T-helper 17 cell (primary cell): Measurements from ENCODE around the gene PARS2. TPM values are rescaled to one million over a fixed set of nuclear protein-coding genes. Genes with fewer than 3 reads are reported as not detected.

Source experiments
- ATAC-seq: fragments of 150-1000 bp; cut with Tn5 transposase; 2 replicates; pipeline ENCODE4 v1.10.0; 2021; ENCODE audit warnings: mild to moderate bottlenecking, moderate library complexity
- DNase-seq, 3 donors: peaks; one replicate each; pipeline versions ENCODE4 v3.0.0 to v3.0.0-alpha.2; 2020 to 2021
- H3K9me3 ChIP-seq: one replicate; pipeline ENCODE4 v1.7.0; 2013; ENCODE audit warnings: low read length, mild to moderate bottlenecking; ENCODE audit not compliant: control insufficient read depth, poor library complexity, severe bottlenecking
- H3K27ac Mint-ChIP-seq: one replicate; pipeline ENCODE4 v1.8.0; 2022; ENCODE audit warnings: mild to moderate bottlenecking, moderate library complexity, mixed read lengths
- H3K27me3 Mint-ChIP-seq: one replicate; pipeline ENCODE4 v1.8.0; 2022; ENCODE audit warnings: mixed read lengths
- H3K36me3 Mint-ChIP-seq: one replicate; pipeline ENCODE4 v1.8.0; 2022; ENCODE audit warnings: low read depth, mixed read lengths
- H3K4me1 Mint-ChIP-seq: one replicate; pipeline ENCODE4 v1.8.0; 2022; ENCODE audit warnings: mild to moderate bottlenecking, mixed read lengths
- H3K4me3 Mint-ChIP-seq: one replicate; pipeline ENCODE4 v1.8.0; 2022; ENCODE audit warnings: mild to moderate bottlenecking, moderate library complexity, mixed read lengths
- total RNA-seq, 4 donors: library from RNA in 2 of 4; stranded (reverse) in 2 of 4; gene quantifications; one replicate each; pipeline ENCODE4 v1.2.3 and lab custom pipeline; 2022 to 2026

PARS2 gene
- total RNA-seq (under 1 TPM; 0.37 to 0.80 TPM), total RNA-seq (lab: John Stamatoyannopoulos, UW) (1.9 to 6.6 reads per million in 2 donors)

DNA sequence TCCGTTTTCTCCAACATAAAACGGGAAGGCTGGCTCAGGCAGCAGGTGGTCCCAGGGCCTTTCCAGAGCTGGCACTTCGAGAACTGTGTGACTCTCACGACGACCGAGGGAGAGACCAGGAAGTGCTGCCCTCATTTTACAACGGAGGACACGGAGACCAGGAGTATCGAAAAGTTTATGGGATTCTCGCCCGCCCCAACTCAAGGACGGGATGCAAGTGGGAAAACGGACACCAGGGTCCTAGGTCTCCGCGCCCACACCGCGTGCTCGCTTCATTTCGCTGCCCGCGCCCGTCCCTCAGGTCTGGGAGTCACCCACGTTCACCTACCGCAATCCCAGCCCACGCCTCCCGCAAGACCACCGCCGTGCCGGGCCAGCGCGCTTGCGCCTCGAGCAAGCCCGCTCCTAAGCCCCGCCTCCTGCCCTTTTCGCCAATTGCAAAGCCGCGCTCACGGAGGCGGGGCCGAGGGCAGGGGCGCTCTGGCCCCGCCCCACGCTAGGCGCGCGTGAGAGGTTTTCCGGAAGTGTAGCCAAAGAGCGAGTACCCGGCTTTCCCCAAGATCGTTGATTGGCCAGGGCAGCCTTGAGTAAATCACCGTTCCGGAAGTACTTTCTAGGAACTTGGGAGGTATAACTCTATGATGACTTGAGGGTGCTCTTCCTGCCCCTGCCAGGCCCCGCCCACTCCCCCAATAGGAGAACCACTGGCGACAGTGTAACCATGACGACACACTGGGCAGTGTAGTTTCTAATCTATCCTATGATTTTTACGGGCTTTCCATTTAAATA lies at the start of gene PARS2:
PARS2 (minus strand) TSS at position 391 of the 789 bp plus-strand sequence. CDS start 5,362 bp downstream, outside the sequence.
- no peaks in the 10 kb centered on the region for H3K9me3 ChIP-seq
- Mint-ChIP-seq H3K36me3 (peaks cover 2% of the 10 kb centered on the region), H3K27me3 (no peaks in the 10 kb centered on the region), H3K4me1 (peaks cover 17% of the 10 kb centered on the region), H3K27ac (peak within 1 kb of the TSS; percentile 93), H3K4me3 (peak within 1 kb of the TSS; percentile 97)
- peak; percentile 90 to 97 (median 96) for DNase-seq
- peak; percentile 97 for ATAC-seq

DNA sequence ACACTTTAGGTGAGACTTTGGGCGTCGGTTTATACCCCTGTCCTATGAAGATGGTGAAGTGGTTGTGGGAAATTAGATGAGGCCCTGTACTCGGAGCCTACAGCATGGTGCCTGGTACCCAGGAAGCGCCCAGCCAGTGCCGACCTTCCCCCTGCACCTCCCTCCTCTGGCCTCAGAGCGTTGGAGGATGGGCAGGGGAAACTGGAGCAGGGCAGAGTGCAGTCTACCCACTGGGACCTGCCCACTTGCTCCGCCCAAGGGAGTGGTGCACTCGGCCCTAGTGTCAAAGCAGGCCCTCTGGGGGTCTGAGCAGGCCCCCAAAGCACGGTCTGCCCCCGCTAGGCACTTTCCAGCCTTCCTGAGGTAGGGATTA lies 49.8 kb upstream of the PARS2 start:
- no peak overlapping the region for H3K4me3 Mint-ChIP-seq
- H3K27me3 Mint-ChIP-seq, result peaks cover 6% of the 10 kb centered on the region
- peaks cover 16% of the 10 kb centered on the region for H3K4me1 Mint-ChIP-seq

DNA sequence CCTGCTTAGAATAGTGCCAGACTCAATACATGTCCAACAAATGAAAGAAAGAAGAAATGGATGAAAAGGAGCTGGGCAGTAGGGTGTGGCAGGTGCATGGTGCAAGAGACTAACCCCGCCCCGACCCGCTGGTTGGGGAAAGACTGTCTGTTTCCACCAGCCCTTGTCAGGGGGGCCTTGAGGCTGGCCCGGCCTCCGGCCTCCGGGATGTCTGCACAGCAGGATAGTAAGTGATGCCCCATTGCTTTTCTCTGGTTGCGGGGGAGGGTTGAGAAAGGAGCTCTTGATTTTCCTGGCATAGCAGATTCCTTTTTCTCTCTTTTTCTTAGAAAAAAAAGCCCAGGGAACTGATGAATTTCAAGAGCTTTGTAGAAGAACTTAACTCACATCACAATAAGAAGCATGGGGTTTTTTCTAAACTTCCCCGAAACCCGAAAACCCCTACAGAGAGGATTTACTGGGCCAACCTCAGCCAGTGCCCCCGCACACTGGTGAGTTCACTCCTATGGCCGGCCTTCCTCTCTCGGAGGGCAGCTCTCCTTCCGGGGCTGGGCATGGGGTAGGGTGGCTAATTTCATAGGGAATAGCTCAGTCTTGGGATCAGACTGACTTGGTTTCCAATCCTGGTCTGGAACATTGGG lies 49.3 kb upstream of the PARS2 start:
- Mint-ChIP-seq H3K36me3 (no peaks in the 10 kb centered on the region), H3K4me1 (peaks cover 14% of the 10 kb centered on the region), H3K27me3 (peaks cover 6% of the 10 kb centered on the region), H3K4me3 (no peak overlapping the region), H3K27ac (no peak overlapping the region)
- H3K9me3 ChIP-seq, result no peaks in the 10 kb centered on the region
- ATAC-seq, result no peak
- DNase-seq, result no peak

More for the DNA sequence above, 49.8 kb upstream of the PARS2 start:
- no peaks in the 10 kb centered on the region for H3K36me3 Mint-ChIP-seq
- no peak for ATAC-seq
- no peak overlapping the region for H3K27ac Mint-ChIP-seq
- H3K9me3 ChIP-seq, result no peaks in the 10 kb centered on the region
- DNase-seq, result no peak

DNA sequence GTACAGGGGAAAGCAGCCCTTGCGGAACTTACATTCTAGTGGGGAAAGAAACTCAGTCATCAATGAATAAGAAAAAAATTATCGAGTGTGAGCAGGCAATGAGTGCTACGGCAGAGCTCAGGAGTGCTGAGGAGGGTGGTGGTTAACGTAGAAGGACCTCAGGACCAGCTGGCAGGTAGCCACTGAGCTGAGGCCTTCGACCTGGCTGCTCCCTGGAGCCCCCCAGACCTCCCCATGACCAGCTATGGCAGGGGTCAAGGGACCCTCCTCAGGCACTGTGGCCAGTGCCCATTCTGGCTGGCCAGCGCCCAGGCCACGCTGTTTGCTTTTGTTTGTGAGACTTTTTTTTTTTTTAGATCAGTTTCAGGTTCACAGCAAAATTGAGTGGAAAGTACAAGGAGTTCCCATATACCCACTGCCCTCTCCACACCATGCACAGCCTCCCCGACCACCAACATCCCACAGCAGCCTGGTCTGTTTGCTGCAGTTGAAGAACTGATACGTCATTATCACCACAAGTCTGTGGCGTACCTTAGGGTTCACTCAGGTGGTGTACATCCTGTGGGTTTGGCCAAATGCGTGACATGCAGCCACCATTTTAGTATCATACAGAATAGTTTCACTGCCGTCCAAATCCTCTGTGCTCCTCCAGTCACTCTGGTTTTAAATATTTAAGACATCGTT lies 48.6 kb upstream of the PARS2 start:
- Mint-ChIP-seq H3K27me3 (peaks cover 6% of the 10 kb centered on the region), H3K4me1 (peaks cover 11% of the 10 kb centered on the region), H3K27ac (peak overlapping the region; percentile 54), H3K4me3 (no peak overlapping the region), H3K36me3 (no peaks in the 10 kb centered on the region)
- H3K9me3 ChIP-seq, result no peaks in the 10 kb centered on the region
- ATAC-seq, result peak; percentile 39
- no peak for DNase-seq

DNA sequence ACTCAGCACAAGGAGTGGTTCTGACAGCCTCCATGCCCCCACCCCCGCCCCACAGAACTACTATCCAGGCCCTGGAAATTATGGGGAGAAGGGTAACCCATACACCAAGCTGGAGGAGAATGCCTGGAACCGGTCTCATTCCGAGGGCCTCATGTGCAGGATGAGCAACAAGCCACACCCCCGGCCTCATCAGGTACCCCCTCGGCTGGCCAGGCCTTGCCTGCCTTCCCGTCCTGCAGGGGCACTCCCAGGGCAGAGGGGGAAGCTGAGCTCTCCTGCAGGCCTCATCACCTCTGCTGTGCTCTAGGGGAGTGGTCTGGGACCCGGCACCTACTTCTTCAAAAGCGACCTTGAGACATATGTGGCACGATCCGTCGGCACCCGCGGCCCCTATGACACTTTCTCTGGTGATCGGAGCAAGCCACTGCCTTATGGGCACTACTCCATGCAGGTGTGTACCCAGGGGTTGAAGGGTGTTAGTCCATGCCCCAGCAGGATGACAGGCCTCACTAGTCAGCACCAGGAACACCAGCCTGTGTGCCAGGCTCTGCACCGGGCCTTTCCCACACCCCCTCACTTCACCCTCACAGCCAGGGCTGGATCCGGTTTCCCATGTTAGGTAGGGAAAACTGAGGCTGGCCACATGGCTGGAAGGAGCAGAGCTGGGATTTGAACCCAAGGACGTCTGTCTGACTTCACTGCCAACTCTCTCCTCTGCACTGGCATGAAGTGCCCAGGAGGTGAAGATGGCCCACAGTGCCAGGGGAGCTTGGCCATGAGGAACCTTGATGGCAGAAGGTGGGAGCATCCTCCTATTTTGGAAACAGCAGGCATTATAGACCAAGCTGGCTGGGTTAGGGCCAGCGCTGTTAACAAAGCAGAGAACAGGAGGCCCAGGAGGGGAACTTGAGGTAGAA lies 47.7 kb upstream of the PARS2 start:
- DNase-seq (no peak), ATAC-seq (no peak)
- H3K27ac Mint-ChIP-seq, result peak overlapping the region; percentile 54
- no peaks in the 10 kb centered on the region for H3K36me3 Mint-ChIP-seq
- H3K9me3 ChIP-seq, result no peaks in the 10 kb centered on the region
- H3K4me1 Mint-ChIP-seq, result peaks cover 9% of the 10 kb centered on the region
- H3K27me3 Mint-ChIP-seq, result peaks cover 6% of the 10 kb centered on the region
- no peak overlapping the region for H3K4me3 Mint-ChIP-seq

DNA sequence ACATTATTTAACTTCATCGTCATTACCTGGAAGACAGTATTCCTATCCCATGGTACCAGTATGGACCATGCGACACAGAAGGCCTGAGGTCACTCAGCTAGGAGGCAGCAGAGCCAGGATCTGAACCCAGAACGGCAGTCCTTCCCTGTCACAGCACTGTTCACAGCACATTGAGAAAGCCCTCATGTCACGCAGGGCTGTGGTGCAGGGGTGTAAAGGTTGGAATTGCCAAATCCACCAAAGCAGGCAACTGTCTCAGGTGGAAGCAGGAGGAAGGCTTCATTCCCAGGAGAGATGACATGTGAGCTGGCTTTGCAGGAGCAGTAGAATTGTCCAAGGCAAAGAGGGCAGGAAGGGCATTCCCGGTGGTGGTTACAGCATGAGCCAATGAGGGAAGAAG lies 46.7 kb upstream of the PARS2 start:
- H3K4me1 Mint-ChIP-seq, result peaks cover 9% of the 10 kb centered on the region
- H3K27ac Mint-ChIP-seq, result no peak overlapping the region

DNA sequence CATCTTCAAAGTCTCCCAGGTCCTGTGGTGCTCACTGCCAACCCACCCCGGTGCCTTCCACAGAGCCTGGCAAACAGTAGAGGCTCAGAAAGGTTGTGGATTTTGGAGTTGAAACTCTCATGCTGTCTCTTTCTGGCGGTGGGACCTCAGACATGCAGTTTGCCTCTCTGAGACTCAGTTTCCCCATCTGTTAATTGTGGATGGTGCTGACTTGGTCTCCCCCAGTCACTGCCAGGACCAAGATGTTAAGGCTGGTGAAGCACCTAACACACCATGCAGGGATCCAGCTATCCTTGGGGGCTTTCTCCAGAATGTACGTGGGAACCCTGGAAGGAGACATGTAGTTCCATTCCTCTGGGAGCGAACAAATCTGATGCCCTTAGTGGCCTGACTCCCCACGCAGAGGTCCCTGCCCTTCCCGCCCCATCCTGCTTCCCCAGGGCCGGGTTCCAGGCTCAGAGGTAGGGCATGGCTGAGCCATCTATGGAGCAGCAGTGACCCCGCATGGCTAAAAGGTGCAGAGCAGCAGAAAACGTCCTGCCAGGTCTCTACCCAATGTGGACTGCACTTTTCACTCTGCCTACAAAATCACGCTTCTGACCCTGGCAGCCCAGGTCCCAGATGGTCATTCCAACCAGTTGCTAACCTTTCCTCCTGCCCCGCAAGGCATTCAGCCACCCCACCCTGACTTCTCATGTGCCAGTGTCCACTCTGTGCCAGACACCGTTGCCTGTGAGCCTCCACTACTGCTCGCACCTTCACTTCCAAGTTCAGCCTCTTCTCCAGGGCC lies 46.0 kb upstream of the PARS2 start:
- H3K36me3 Mint-ChIP-seq, result no peaks in the 10 kb centered on the region
- no peak overlapping the region for H3K27ac Mint-ChIP-seq
- peaks cover 9% of the 10 kb centered on the region for H3K4me1 Mint-ChIP-seq
- no peak overlapping the region for H3K4me3 Mint-ChIP-seq
- H3K27me3 Mint-ChIP-seq, result peaks cover 6% of the 10 kb centered on the region
- ATAC-seq, result peak; percentile 83
- no peaks in the 10 kb centered on the region for H3K9me3 ChIP-seq
- DNase-seq, result peak; percentile 29 to 63 (median 35)

More for the DNA sequence above, 46.7 kb upstream of the PARS2 start:
- Mint-ChIP-seq H3K36me3 (no peaks in the 10 kb centered on the region), H3K27me3 (peaks cover 6% of the 10 kb centered on the region), H3K4me3 (no peak overlapping the region)
- no peaks in the 10 kb centered on the region for H3K9me3 ChIP-seq
- ATAC-seq (no peak), DNase-seq (no peak)

DNA sequence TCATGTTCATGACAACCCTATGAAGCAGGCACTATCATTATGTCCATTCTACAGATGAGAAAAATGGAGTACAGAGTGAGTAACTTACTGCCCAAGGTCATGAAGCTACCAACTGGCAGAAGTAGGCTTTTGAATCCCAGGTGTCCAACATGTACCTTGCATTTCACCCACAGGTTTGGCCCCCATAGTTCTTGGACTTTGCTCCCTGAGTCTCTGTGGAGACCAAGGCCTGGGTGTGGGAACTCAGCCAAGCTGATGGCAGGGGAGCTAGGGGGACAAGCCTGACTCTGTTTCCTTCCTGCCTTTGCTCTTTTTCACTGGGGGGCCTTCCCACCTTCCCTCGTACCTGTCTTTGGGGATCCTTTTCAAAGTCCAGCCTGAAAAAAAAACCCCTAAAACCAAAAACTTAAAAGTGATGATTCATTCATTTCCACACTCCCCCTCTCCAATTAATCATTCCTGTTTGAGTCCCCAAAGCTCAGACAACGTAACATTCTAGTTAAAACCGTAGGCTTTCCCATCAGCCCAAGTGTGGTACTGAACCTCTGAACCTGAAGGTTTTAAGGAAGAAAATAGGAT lies 45.3 kb upstream of the PARS2 start:
- Mint-ChIP-seq H3K27ac (no peak overlapping the region), H3K36me3 (no peaks in the 10 kb centered on the region), H3K4me1 (peaks cover 14% of the 10 kb centered on the region), H3K4me3 (no peak overlapping the region), H3K27me3 (peaks cover 6% of the 10 kb centered on the region)
- no peaks in the 10 kb centered on the region for H3K9me3 ChIP-seq
- no peak for ATAC-seq
- no peak for DNase-seq

DNA sequence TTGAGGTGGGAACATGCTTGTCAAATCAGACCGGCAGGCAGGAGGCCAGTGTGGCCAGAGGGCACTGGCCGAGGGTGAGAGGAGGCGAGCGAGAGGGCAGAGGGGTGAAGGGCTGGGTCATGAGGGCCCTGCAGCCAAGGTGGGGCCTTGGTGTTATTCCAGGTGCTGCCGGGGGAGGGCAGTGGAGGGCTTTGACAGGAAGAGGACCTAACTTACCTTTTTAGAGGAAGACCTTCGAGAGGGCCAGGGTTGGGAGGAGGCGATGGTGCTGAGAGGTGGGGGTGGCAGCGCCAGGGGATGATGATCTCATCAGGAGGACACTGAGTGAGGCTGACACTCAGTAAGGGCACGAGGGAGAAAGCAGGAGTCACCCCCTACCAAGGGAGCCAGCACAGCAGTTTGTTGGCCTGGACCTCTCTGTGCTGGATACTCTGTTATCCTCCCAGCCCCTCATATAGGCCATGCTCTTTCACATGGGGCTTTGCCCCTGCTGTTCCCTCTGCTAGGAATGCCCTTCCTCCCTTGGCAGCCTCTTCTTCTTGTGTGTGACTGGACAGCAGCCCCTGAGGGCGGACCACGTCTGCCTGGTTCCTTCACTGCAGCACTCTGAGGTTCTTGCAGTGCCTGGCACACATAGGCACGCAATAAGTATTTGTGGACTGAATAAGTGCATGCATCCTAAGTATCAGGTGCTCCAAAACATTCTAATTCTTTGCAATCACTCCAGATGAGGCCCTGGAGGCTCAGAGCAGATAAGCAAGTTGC lies 44.3 kb upstream of the PARS2 start:
- ATAC-seq (no peak), DNase-seq (no peak)
- peaks cover 6% of the 10 kb centered on the region for H3K27me3 Mint-ChIP-seq
- H3K4me3 Mint-ChIP-seq, result no peak overlapping the region
- no peak overlapping the region for H3K27ac Mint-ChIP-seq
- H3K36me3 Mint-ChIP-seq, result no peaks in the 10 kb centered on the region
- H3K9me3 ChIP-seq, result no peaks in the 10 kb centered on the region
- H3K4me1 Mint-ChIP-seq, result peaks cover 23% of the 10 kb centered on the region

DNA sequence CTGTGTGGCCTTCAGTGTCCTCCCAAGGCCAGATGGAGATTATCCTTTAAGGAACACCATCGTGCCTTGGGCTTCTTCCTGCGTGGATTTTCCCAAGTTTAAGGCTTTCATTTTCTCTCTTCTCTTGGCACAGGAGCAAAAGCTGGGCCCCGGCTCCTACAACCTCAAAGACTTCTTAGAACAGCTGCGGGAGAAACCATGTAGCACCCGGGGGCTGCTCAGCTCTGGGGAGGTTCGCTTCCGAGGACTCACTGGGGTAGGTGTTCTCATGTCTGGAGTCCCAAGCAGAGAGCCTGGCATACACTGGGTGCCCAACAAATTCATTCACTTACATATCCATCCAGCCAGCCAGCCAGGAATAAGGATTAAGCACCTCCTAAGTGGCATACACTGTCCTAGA lies 43.4 kb upstream of the PARS2 start:
- ATAC-seq, result no peak
- peaks cover 21% of the 10 kb centered on the region for H3K4me1 Mint-ChIP-seq

DNA sequence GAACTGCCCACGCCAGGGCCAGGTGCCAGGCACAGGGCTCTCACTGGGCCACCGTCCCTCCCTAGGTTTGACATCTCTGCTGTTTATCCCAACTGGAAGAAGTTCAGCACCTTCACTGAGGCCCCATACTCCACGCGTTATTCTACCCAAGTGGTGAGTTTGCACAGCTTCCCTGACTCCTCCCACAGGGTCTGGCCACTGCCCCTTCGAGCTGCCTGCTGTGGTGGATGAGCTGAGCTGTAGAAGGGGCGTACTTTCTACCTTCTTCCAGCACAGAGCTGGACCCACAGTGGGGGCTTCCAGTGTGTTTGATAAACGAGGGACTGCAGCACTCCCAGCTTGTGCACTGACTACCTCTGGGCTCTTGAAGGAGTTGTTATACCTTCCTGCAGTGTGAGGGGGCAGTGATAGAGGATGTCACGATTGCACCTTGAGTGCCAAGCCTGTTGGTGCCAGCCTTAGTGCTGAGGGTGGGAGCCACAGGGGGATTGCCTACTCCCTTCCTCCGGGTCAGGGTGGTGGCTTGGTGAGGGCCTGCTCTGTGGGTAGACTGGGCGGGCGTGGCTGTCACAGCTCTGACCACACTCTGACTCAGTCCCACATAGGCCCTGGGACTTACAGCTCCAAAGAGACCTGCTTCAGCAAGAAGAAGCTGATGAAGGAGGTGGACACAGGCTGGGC lies 42.7 kb upstream of the PARS2 start:
- ATAC-seq (peak; percentile 30), DNase-seq (no peak)
- peaks cover 21% of the 10 kb centered on the region for H3K4me1 Mint-ChIP-seq
- no peaks in the 10 kb centered on the region for H3K36me3 Mint-ChIP-seq
- no peaks in the 10 kb centered on the region for H3K9me3 ChIP-seq
- no peak overlapping the region for H3K27ac Mint-ChIP-seq
- H3K4me3 Mint-ChIP-seq, result no peak overlapping the region
- peaks cover 6% of the 10 kb centered on the region for H3K27me3 Mint-ChIP-seq

More for the DNA sequence above, 43.4 kb upstream of the PARS2 start:
- DNase-seq, result no peak
- Mint-ChIP-seq H3K27me3 (peaks cover 6% of the 10 kb centered on the region), H3K36me3 (no peaks in the 10 kb centered on the region), H3K4me3 (no peak overlapping the region), H3K27ac (no peak overlapping the region)
- H3K9me3 ChIP-seq, result no peaks in the 10 kb centered on the region
